ENCODE measurements around the gene TTC27.

DNA sequence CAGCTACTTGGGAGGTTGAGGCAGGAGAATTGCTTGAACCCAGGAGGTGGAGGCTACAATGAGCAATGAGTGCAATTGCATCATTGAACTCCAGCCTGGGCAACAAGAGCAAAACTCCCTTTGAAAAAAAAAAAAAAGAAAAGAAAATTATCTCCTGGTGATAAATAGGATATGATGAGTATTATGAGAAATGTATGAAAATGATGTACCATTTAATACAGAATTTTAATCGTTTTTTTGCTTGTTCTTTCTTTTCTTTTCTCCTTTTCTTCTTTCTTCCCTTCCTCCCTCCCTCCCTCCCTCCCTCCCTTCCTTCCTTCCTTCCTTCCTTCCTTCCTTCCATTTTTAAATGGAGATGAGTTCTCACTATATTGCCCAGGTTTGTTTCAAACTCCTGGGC lies 40.4 kb downstream of the TTC27 start:
- TF ChIP-seq, protein P1, sequence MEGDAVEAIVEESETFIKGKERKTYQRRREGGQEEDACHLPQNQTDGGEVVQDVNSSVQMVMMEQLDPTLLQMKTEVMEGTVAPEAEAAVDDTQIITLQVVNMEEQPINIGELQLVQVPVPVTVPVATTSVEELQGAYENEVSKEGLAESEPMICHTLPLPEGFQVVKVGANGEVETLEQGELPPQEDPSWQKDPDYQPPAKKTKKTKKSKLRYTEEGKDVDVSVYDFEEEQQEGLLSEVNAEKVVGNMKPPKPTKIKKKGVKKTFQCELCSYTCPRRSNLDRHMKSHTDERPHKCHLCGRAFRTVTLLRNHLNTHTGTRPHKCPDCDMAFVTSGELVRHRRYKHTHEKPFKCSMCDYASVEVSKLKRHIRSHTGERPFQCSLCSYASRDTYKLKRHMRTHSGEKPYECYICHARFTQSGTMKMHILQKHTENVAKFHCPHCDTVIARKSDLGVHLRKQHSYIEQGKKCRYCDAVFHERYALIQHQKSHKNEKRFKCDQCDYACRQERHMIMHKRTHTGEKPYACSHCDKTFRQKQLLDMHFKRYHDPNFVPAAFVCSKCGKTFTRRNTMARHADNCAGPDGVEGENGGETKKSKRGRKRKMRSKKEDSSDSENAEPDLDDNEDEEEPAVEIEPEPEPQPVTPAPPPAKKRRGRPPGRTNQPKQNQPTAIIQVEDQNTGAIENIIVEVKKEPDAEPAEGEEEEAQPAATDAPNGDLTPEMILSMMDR (conservative IDR thresholded peaks at IDR 0.05; ENCODE audit: low read length): no peak
- TF ChIP-seq EZH2phosphoT487 (IDR thresholded peaks at IDR 0.05; ENCODE audit: borderline replicate concordance, low read depth, low read length): no peak

Data from OCI-LY7 (cell line).